ENCODE results near the gene MINDY4B. TPM values are rescaled to one million over a fixed set of nuclear protein-coding genes. Genes with fewer than 3 reads are reported as not detected.

The MINDY4B gene
- total and polyA plus RNA-seq, 2 of the 4 experiments (the other 2 are of a cell fraction), result not detected

GRCh38 chr3:150905746-150906145 lies 507 bp upstream of the MINDY4B start:
- H2BK5ac ChIP-seq (ENCODE audit: low read depth, low read length, poor library complexity, severe bottlenecking), result no peak overlapping the region
- no TSS peak for BruUV-seq (replicated peaks)

More at GRCh38 chr3:150905746-150906145, 507 bp upstream of the MINDY4B start:
- no peak overlapping the region for H2BK120ac ChIP-seq (ENCODE audit: low read depth, low read length)
- in situ Hi-C loops (cut with MboI; ENCODE audit: low sequenced_read_pairs), result loop anchor here (25.0 kb wide), 1 partner anchor 232 kb away; no protein-coding TSS in a partner anchor
- no peak overlapping the region for H3K14ac ChIP-seq (replicated peaks; ENCODE audit: low read depth, low read length)
- TF ChIP-seq, protein P1, sequence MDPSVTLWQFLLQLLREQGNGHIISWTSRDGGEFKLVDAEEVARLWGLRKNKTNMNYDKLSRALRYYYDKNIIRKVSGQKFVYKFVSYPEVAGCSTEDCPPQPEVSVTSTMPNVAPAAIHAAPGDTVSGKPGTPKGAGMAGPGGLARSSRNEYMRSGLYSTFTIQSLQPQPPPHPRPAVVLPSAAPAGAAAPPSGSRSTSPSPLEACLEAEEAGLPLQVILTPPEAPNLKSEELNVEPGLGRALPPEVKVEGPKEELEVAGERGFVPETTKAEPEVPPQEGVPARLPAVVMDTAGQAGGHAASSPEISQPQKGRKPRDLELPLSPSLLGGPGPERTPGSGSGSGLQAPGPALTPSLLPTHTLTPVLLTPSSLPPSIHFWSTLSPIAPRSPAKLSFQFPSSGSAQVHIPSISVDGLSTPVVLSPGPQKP (IDR thresholded peaks at IDR 0.05; ENCODE audit: borderline replicate concordance, low read depth, low read length), result no peak
- TF ChIP-seq MAFK (IDR thresholded peaks at IDR 0.05; ENCODE audit: low read depth, low read length) (no peak), CEBPB (IDR thresholded peaks at IDR 0.05; ENCODE audit: low read depth, low read length) (no peak), CHD1 (IDR thresholded peaks at IDR 0.05; ENCODE audit: low read depth, low read length) (no peak), RCOR1 (IDR thresholded peaks at IDR 0.05; ENCODE audit: insufficient replicate concordance, low read length) (no peak), USF2 (IDR thresholded peaks at IDR 0.05; ENCODE audit: low read depth, low read length) (no peak), MXI1 (IDR thresholded peaks at IDR 0.05; ENCODE audit: borderline replicate concordance, low read depth, low read length) (no peak), MAZ (IDR thresholded peaks at IDR 0.05; ENCODE audit: borderline replicate concordance, low read depth, low read length) (no peak), SMC3 (IDR thresholded peaks at IDR 0.05; ENCODE audit: low read depth, low read length) (no peak), FOS (IDR thresholded peaks at IDR 0.05; ENCODE audit: low read depth, low read length) (no peak), RAD21 (IDR thresholded peaks at IDR 0.05; ENCODE audit: low read length) (no peak), BHLHE40 (IDR thresholded peaks at IDR 0.05; ENCODE audit: low read depth, low read length) (no peak), POLR2A (IDR thresholded peaks at IDR 0.05; ENCODE audit: low read depth, low read length) (no peak), RFX5 (IDR thresholded peaks at IDR 0.05; ENCODE audit: low read depth, low read length) (no peak), NFE2L2 (IDR thresholded peaks at IDR 0.05; ENCODE audit: low read depth, low read length) (no peak)
- TF ChIP-seq, protein P2, sequence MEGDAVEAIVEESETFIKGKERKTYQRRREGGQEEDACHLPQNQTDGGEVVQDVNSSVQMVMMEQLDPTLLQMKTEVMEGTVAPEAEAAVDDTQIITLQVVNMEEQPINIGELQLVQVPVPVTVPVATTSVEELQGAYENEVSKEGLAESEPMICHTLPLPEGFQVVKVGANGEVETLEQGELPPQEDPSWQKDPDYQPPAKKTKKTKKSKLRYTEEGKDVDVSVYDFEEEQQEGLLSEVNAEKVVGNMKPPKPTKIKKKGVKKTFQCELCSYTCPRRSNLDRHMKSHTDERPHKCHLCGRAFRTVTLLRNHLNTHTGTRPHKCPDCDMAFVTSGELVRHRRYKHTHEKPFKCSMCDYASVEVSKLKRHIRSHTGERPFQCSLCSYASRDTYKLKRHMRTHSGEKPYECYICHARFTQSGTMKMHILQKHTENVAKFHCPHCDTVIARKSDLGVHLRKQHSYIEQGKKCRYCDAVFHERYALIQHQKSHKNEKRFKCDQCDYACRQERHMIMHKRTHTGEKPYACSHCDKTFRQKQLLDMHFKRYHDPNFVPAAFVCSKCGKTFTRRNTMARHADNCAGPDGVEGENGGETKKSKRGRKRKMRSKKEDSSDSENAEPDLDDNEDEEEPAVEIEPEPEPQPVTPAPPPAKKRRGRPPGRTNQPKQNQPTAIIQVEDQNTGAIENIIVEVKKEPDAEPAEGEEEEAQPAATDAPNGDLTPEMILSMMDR (conservative IDR thresholded peaks at IDR 0.05; ENCODE audit: low read depth, low read length), result no peak
- H3K9me1 ChIP-seq (ENCODE audit: insufficient read depth, low read length), result peaks cover 3% of the 10 kb centered on the region; the same call in 1 of the 2 replicates
- no peak overlapping the region for H4K5ac ChIP-seq (ENCODE audit: low read depth, low read length)
- no peak overlapping the region for H3K27ac ChIP-seq (ENCODE audit: insufficient read depth, low read length)
- H3K4ac ChIP-seq (ENCODE audit: low read depth, low read length), result no peak overlapping the region
- CTCF ChIA-PET, result no interaction called here
- no peaks in the 10 kb centered on the region for H3K36me3 ChIP-seq (ENCODE audit: control insufficient read depth, insufficient read depth, low read length)
- H3K4me2 ChIP-seq (ENCODE audit: low read depth, low read length), result no peak overlapping the region
- H2AFZ ChIP-seq (replicated peaks; ENCODE audit: low read length, poor library complexity), result no peak overlapping the region
- no peak overlapping the region for H4K8ac ChIP-seq (ENCODE audit: low read depth in 2 of 2, low read length in 2 of 2)
- intact Hi-C loops (cut with micrococcal nuclease), result no loop called here
- H3K18ac ChIP-seq (ENCODE audit: low read depth, low read length), result no peak overlapping the region
- DNase-seq, result no peak
- WGBS, 2 experiments (ENCODE audit: extremely low coverage in 2 of 2, insufficient read length in 1 of 2), result no CpG with 5 or more reads among the region's 1 CpG
- H2BK15ac ChIP-seq (ENCODE audit: low read depth, low read length), result no peak overlapping the region
- no peak overlapping the region for H2AK5ac ChIP-seq (ENCODE audit: low read depth, low read length)
- no peak for ATAC-seq (ENCODE audit: low read depth)
- H3K9me3 ChIP-seq (ENCODE audit: control insufficient read depth, insufficient read depth, low read length), result no peaks in the 10 kb centered on the region
- H3K4me3 ChIP-seq (ENCODE audit: insufficient read depth, low read depth, low read length), result no peak overlapping the region
- H4K20me1 ChIP-seq (ENCODE audit: insufficient read depth, low read length), result no peaks in the 10 kb centered on the region
- no peaks in the 10 kb centered on the region for H3K79me1 ChIP-seq (ENCODE audit: low read depth in 1 of 2, low read length in 2 of 2)
- H3K4me1 ChIP-seq (ENCODE audit: control insufficient read depth, insufficient read depth, low read length), result no peaks in the 10 kb centered on the region
- POLR2A ChIA-PET (ENCODE audit: unreplicated experiment), result no interaction called here
- no peak overlapping the region for H3K23ac ChIP-seq (ENCODE audit: low read depth, low read length)
- no peak overlapping the region for H3K56ac ChIP-seq (ENCODE audit: extremely low read depth, insufficient read depth, low read length)
- H2AK9ac ChIP-seq (replicated peaks; ENCODE audit: low read depth, low read length, poor library complexity), result no peak overlapping the region
- H3K27me3 ChIP-seq (ENCODE audit: control insufficient read depth, insufficient read depth, low read length), result peaks cover 31% of the 10 kb centered on the region
- H2BK20ac ChIP-seq (ENCODE audit: low read depth, low read length), result no peak overlapping the region
- no peak overlapping the region for H3K9ac ChIP-seq (ENCODE audit: low read depth, low read length)
- dilution Hi-C loops (cut with HindIII; ENCODE audit: low sequenced_read_pairs, unreplicated experiment), result no loop called here
- H4K91ac ChIP-seq (ENCODE audit: insufficient read depth, low read depth, low read length), result no peak overlapping the region
